Type B pancreatic cell (in vitro differentiated cells): ENCODE measurements around the gene ATP6AP1. TPM values are rescaled to one million over a fixed set of nuclear protein-coding genes. Genes with fewer than 3 reads are reported as not detected.

Experiments used
- DNase-seq: peaks from one replicate; pipeline ENCODE4 v3.0.0; 2021; ENCODE audit warnings: mixed read lengths; ENCODE audit not compliant: unreplicated experiment; ENCODE audit errors: extremely low spot score
- H3K27ac Mint-ChIP-seq: 2 replicates; pipeline ENCODE4 v1.8.0; 2021; ENCODE audit warnings: mild to moderate bottlenecking, mixed read lengths
- H3K27me3 Mint-ChIP-seq: 2 replicates; pipeline ENCODE4 v1.8.0; 2021; ENCODE audit warnings: mixed read lengths
- H3K36me3 Mint-ChIP-seq: 2 replicates; pipeline ENCODE4 v1.8.0; 2021; ENCODE audit warnings: mixed read lengths
- H3K4me1 Mint-ChIP-seq: one replicate; pipeline ENCODE4 v1.8.0; 2021; ENCODE audit warnings: mixed read lengths; ENCODE audit not compliant: unreplicated experiment
- H3K4me3 Mint-ChIP-seq: 2 replicates; pipeline ENCODE4 v1.8.0; 2021; ENCODE audit warnings: mild to moderate bottlenecking, mixed read lengths
- H3K9me3 Mint-ChIP-seq: 2 replicates; pipeline ENCODE4 v1.8.0; 2021; ENCODE audit warnings: mixed read lengths
- CTCF ChIP-seq: fragments of 200-600 bp; sonication (generic); conservative IDR thresholded peaks from 2 replicates; pipeline ENCODE4 v1.5.0; 2021; ENCODE audit warnings: antibody characterized with exemption, mild to moderate bottlenecking
- total RNA-seq: library from RNA; stranded (reverse); gene quantifications from 2 replicates; pipeline ENCODE4 v1.2.1, GENCODE V29; 2021; ENCODE audit warnings: low replicate concordance

The ATP6AP1 gene
- total RNA-seq, 1 donor from 2014 or later = 105 TPM

GRCh38 chrX:154436983-154437752 is 8.7 kb downstream of the ATP6AP1 start, which contains the start of gene GDI1:
GDI1 (plus strand) TSS chrX:154437154; CDS start chrX:154437255, 101 bp downstream.
- H3K4me3 Mint-ChIP-seq = peak within 1 kb of the TSS; percentile 89
- H3K27me3 Mint-ChIP-seq = no peaks in the 10 kb centered on the region
- peak within 1 kb of the TSS; percentile 82 for H3K27ac Mint-ChIP-seq
- TF ChIP-seq CTCF = no peak
- no peaks in the 10 kb centered on the region for H3K9me3 Mint-ChIP-seq
- no peaks in the 10 kb centered on the region for H3K36me3 Mint-ChIP-seq
- H3K4me1 Mint-ChIP-seq = peaks cover 7% of the 10 kb centered on the region
- DNase-seq = no peak

- Mint-ChIP-seq H3K4me1 (peaks cover 7% of the 10 kb centered on the region), H3K27ac (peak overlapping the region; percentile 75), H3K4me3 (peak overlapping the region; percentile 89), H3K27me3 (no peaks in the 10 kb centered on the region), H3K9me3 (no peaks in the 10 kb centered on the region), H3K36me3 (no peaks in the 10 kb centered on the region)
- no peak for TF ChIP-seq CTCF
- no peak for DNase-seq
These were observed 9.8 kb downstream of the ATP6AP1 start for GRCh38 chrX:154437971-154438893.

GRCh38 chrX:154439841-154440240 is 11.4 kb downstream of the ATP6AP1 start:
- Mint-ChIP-seq H3K27ac (no peak overlapping the region), H3K36me3 (no peaks in the 10 kb centered on the region), H3K9me3 (no peaks in the 10 kb centered on the region), H3K4me1 (peaks cover 7% of the 10 kb centered on the region), H3K27me3 (no peaks in the 10 kb centered on the region), H3K4me3 (no peak overlapping the region)
- DNase-seq = no peak
- no peak for TF ChIP-seq CTCF

- no peak overlapping the region for H3K4me3 Mint-ChIP-seq
- peaks cover 6% of the 10 kb centered on the region for H3K4me1 Mint-ChIP-seq
- no peaks in the 10 kb centered on the region for H3K36me3 Mint-ChIP-seq
- no peaks in the 10 kb centered on the region for H3K9me3 Mint-ChIP-seq
- H3K27ac Mint-ChIP-seq = no peak overlapping the region
- H3K27me3 Mint-ChIP-seq = no peaks in the 10 kb centered on the region
- no peak for DNase-seq
- no peak for TF ChIP-seq CTCF
These were observed 12.3 kb downstream of the ATP6AP1 start for GRCh38 chrX:154440623-154441357.

GRCh38 chrX:154441564-154441963 is 13.1 kb downstream of the ATP6AP1 start:
- H3K27ac Mint-ChIP-seq = no peak overlapping the region
- H3K27me3 Mint-ChIP-seq = no peaks in the 10 kb centered on the region
- no peaks in the 10 kb centered on the region for H3K36me3 Mint-ChIP-seq
- H3K9me3 Mint-ChIP-seq = no peaks in the 10 kb centered on the region
- H3K4me3 Mint-ChIP-seq = no peak overlapping the region
- no peak for TF ChIP-seq CTCF
- DNase-seq = no peak
- H3K4me1 Mint-ChIP-seq = no peaks in the 10 kb centered on the region
